ENCODE measurements around the gene TLE4.
A peak's percentile ranks its signal among the peaks of the same experiment; 100 is the strongest.
"Not testable (repeated sequence)": the region's sequence is repeated elsewhere in the genome, so short reads cannot be mapped to it uniquely, and the experiment has no call there.

The TLE4 gene

DNA sequence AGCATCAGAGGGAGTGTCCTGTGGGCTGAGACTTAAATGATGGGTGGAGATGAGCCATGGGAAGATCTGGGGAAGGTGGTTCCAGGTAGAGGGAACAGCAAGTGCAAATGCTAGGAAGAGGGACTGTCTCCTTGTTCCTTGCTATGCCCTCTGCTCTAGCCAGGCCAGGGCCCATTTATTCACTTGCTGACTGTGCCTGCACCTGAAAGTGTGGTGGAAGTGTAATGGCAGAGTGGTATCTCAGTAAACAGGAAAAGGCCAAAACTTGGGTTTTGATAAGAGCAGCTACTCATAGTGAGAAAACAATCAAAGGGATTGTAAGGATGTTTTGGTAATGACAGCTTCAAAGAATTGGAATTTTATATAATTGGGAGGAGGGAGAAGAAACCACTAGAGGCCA lies 32.4 kb downstream of the TLE4 start:
- DNase-seq: no peak

DNA sequence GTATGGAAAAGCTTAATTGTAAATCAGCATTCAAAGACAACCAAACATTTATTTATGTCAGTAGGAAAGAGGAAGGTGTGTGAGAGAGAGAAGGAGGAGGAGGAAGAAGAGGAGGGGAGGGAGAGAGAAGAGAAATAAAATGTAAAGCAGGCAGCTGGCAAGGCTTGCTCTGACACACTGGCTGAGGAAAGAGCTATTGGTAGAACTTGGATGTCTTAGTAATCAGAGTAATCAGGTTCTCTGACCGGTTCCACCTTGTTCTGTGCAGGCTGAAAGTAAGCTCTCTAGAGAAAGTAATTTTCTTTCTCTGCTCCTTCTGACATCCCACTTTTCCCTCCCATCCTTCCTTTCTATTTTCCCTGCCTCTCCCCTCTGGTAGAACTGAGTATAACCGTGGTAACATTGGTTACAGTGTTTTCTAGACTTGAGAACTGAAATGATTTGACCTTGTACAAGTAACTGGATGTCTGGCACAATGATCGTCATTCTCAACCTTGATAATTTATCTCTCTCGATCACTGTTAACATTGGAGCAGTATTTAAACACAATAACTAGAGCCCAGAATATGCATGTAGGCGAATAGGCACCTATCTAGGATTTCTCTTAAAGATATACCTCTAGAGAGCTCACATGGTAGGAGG lies 33.3 kb downstream of the TLE4 start:
- no peak for DNase-seq

DNA sequence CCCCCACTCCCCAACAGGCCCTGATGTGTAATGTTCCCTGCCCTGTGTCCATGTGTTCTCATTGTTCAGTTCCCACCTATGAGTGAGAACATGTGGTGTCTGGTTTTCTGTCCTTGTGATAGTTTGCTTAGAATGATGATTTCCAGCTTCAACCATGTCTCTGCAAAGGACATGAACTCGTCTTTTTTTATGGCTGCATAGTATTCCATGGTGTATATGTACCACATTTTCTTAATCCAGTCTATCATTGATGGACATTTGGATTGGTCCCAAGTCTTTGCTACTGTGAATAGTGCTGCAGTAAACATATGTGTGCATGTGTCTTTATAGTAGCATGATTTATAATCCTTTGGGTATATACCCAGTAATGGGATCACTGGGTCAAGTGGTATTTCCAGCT lies 34.8 kb downstream of the TLE4 start:
- not testable (repeated sequence) for DNase-seq

DNA sequence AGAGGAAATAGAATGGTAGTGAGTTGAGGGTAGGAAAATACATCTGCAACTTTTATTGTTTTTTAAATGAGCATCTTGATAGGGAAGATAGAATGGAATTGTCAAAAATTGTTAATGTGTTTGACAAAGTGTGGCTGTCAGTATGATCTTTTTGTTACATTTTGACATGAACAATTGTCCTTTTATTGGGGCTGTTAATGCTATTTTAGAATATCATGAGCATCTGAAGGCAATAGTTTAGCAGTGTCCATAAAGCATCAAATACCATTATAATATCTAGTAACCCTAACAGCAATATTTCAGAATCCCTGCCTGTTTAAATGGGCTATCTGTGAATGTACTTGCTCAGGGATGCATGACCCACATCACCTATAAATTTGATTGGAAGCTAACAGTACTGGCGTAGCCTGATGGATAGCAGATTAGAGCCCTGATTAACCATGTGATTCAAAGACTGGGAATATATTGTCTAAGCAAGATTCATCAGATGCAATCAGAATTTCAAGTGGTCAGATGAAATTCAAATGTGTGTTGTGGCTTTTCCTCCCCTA lies 37.8 kb downstream of the TLE4 start:
- no peak for DNase-seq

DNA sequence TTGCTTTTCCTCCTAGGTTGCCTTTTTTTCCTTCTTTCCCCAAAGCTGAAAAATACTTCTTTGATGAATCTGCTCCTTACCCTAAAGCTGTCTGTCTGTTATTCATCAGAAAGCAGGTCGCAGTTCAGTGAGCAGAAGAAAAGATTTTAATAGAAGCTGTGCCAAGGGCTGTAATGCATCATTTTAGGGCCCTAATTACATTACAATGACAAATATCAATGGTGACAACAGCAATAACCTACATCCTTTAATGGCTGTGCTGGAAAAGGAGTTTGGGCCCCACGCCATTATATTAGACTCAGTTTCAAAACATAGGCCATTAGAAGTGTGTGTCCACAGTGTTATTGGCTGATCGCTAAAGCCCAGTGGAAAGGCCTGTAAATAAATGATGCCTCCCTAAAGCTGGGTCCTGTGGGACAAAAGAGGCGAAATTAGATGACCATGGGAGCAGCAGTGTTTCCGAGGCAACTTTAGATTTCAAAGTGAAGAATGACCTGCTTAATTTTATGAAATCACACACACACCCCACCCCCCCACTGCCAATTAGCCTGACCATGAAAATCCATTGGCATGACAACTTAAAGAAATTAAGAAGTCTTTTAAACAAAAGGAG lies 38.4 kb downstream of the TLE4 start:
- DNase-seq: no peak

DNA sequence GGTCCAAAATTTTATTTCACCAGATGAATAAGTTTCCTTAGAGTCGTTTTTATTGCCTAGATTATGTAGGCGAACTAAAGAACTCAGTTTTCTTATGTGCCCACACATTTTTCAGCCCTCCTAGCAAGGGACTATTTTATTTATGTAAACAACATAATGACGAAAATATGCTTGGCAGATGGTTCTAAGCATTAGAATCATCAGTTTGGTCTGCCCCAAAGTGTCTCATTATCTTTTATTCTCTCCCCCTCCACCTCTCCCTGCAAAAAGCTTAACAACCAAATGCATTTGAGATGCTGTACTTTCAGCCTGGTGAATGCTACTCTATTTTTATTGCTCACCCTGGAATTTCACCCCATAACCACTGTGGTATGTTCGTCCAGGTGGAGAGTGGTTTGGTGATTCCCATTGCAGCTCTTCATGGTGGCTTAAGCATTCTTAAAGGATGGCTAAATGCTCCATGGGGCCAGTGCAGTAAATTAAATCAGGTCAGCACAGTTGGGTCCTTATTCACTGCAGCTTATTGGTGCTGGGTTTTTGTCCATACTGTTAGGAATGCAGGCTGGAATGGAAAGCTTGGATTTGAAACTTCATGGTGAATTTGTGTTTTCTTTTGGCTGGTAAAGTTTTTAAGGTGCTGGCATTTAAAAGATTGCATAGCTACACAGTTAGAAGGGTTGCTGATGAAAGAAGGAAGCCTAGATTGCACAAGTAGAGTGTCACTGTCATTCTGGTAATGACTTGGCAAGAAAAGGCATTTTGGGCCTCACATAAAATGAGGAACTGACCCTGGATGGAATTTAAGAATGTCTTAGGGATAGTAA lies 39.2 kb downstream of the TLE4 start:
- DNase-seq: peak; percentile 76 to 93 (median 91)

DNA sequence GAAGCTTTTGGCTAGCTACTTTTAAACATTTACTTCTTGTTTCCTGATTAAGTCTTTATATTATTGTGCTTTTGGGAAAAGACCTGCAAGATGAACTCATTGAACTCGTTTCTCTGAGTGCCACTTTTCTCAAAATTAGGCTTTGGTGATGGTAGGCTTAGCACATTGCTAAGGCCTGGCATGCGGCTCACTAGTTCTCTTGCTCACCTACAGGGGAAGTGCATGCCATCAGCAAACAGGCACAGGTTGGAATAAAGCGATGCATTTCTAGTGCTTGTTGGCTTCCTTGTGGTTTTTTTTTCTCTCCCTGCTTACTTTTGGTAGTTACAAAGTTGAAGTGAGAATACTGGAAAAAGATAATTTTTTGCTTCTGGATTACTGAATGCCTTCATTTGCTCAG lies 41.4 kb downstream of the TLE4 start:
- DNase-seq: no peak

DNA sequence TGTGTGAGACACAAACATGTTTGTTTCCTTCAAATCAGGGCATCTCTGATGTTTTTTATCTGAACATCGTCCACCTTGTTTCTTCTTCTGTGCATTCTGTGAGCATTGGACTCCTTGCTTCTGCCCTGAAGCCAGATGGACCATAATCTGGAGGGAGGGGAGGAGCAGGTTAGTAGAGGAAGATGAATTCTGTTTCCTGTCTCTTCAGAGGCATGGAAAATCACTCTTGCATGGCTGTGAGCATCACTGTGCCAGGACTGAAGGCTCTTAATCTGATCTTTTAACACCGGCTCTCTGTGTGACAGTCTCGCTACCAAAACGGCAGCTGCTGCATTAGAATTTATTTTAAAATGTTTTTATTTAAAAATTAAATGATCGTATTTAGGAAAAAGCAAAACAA lies 43.3 kb downstream of the TLE4 start:
- no peak for DNase-seq

DNA sequence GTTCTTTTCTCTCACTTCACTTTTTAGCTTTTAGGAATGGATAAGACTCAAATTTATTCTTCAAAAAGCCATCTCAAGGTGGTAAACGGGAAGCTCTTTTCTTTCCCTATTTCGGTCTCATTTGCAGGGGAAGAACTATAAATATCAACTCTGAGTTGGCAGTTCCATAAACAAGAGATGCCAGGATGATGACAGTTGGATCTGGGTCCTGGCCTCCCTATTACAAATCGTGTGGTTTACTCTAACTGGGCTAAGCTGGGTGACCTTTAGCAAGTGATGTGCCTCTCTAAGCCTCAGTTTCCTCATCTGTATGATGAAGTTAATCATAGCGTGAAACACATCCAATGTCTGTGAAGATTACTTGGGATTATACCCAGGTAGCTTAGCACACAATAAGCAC lies 44.2 kb downstream of the TLE4 start:
- peak; percentile 31 to 56 (median 51) for DNase-seq

DNA sequence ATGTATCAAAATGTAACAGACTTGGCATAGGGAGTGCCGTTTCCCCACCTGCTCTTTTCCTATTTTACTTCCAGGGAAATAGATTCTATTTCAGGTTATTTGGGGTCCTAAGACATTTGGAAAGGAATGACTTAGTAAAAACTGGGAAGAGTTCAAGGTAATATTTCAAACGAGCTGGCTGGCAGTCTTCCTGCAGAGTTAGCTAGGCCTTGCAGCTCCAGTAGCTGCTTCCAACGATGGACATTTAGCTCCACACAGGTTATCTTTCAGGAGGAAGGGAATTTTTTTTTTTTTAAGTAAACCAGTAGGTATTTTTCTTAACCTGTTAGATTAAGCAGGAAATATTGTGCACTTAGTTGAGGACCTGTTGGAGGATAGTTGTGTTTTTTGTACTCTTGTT lies 45.2 kb downstream of the TLE4 start:
- no peak for DNase-seq

DNA sequence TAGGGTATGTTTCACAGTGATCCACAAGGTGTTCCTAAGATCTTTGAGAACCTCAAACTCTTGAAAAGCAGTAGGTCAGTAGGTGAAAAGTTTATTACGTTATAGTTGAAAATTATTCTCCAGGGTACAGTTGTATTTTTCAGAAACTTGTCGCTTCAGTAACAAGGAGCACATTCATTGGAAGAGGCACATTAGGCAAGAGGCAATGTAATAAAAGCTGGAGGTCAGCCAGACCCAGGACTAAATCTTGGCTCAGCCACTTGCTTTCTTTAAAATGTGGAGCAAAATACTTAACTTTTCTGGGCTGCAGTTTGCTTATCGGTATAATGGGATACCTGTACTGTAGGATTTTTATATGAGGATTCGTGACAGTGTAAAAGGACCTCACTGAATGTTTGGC lies 45.6 kb downstream of the TLE4 start:
- no peak for DNase-seq

DNA sequence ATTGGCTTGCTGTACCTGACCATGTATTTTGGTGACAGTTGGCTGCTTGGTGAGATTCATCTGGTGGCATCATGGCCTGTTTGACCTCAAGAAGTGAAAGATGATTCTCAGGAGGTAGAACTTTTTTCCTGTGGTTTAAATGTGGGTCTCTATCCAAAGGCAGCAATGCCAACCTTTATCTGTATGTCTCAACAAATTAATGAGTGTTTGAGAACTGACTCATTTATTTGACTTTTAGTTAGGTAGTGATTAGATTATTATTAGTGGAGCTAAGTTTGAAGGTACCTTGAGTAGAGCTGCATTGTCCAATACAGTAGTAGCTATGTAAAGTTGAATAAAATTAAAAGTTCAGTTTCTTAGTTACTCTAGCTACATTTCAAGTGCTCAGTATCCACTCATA lies 48.2 kb downstream of the TLE4 start:
- DNase-seq: no peak

DNA sequence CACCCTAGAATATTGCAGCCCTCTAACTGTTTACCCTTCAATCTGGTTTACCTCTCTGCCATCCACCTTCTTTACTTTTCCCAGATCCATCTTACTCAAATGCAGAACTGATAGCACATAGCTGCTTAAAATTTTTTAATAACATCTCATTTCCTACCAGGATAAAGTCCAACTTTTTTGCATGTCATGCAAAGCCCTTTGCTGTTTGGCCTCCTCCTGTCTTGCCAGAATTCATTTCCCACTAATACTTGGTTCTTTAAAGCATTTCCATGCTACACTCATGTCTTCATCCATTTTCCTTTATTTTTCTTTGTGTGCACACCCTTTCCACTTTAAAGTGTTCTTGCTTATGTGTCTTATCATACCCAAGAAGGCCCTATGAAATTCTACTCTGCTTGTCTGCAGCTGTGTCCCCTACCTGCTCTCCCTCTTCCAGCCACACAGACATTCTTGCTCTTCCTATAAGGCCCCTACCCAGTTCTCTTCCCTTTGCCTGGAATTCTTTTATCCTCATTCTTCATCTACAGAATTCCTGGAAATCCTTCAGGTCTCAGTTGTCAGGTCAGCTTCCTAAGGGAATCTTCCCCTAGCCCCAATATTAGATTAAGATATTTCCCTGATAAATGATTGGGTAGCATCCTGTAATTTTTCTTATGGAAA lies 50.3 kb downstream of the TLE4 start:
- DNase-seq: no peak

DNA sequence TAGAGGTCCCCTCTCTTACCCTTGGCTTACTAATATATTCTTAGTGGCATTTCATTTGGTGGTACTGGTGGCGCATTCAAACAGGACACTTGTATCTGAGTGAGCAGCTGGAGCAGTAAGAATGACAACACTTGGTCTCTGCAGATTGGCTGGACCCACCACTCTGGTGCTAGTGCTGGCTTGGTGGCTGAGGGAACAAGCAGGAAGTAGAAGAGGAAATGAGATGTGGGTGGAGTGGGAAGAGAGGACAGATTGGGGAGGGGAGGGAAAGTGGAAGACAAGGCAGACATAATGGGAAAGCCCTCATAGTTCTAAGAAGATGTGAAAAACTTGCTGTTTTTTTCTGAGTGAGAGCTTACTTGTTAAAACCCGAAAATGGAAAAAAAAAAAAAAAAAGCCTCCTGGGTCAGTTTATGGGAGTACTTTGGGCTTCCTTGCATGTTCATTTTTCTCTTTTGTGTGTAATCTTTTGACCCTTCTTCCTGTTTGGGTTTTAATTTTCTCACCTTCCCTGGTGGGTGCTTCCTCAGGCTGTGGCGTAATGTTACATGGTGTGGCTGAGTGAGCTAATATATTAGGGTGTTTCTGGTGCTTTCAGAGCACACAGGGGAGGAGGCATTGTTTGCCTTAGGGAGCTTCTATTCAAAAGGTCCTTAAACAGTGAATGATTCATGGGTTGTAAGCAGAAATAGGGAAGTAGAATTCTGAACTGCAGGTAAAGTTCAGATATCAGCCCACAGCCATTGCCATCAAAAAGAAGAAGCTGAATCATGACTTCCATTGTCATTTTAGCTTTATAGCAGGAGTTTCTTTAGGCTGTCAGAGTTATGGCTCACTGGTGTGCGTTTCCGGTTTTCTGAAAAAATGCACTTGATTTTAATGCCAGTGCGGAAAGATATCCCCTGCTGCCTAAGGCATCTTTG lies 52.3 kb downstream of the TLE4 start:
- DNase-seq: peak; percentile 71 to 89 (median 79)

DNA sequence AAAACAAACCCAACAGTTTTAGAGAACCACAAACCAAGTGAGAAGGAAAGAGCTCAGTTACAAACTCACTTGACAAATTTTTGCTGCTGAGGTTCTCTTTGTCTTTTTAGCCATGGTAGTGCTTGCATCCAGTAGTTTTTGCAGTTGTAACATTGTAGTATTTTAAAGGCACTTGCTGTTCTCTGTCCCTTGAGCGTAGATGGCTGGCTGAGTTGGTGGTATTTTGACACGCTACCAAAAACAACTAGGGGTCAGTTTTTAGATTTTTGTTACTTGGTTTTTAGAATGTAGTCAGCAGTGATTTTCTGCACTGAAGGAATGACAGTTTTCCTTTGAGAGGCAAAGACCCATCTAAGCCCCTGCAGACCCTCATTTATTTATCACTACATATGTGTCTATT lies 58.0 kb downstream of the TLE4 start:
- no peak for DNase-seq

DNA sequence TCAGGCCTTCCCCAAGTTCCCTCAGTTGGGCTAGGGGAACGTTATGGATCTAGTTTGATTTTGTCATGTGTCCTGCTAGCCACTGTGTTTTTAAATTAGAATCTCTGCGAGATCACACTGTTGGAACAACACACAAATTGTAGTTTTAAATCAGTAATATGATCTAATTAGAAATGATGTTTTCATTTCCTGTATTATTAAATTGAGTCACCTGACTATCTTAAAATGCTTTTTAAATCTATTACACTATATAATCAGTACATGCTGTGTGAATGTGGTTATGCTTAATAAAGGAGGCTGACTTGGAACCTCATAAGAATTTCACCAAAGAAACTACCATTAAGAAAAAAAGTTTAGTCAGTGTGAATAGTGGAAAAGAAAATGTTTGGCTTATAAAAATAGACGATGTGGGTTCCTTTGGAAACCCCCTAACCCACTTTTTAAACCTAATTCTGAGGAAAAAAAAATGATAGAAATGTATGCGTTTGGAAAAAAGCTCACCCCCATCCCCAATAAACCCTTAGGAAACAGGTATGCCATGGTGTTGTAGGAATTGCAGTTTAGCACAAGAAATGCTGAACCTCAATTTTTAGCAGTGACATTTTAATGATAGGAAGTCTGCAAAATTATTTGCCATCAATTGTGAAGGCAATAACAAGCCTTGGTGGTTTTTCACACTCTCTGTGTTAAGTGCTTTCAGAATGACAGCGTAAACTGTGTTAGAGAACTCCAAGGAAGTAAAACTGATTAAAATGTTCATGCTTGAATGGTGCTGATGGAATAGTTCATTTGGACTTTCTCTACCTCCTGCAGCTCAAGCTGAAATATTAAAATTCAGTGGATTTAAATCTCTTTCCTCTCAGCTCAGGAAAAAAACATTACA lies 59.0 kb downstream of the TLE4 start:
- DNase-seq: no peak

DNA sequence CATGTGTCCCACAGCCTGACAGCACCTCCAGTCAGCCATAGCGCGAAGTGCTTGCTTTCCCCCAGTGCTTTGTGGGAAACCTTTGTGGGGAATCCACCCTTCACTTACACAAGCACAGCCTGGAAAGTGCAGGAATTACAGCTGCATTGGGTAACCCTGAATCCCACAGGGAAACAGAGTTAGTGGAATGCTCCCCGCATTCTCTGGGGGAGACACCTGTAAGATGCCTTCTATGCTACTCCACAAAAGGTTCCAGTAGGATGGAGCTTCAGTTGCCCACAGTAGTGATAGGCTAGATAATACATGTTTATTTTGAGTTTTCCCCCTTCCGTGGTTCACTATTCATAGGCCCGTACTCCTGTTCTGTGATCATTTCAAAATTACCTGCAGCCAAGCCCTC lies 60.3 kb downstream of the TLE4 start:
- no peak for DNase-seq

DNA sequence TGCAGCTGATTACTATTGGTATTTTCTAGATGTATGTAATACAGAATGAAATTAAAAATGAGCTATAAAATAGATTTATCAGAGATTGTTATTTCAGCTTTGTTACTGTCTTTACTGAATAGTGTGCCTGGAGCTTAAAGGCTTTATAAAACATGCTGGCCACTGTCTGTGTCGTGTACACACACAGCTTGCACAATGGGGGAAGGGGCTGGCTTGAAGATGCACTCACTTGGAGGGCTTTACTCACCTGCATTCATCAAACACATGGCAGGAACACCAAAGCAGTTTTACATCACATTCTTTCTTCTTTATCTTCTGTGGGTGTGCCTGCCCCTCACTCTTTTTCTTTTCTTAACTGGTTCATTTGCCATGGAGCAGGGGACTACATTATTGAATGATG lies 60.9 kb downstream of the TLE4 start:
- no peak for DNase-seq

DNA sequence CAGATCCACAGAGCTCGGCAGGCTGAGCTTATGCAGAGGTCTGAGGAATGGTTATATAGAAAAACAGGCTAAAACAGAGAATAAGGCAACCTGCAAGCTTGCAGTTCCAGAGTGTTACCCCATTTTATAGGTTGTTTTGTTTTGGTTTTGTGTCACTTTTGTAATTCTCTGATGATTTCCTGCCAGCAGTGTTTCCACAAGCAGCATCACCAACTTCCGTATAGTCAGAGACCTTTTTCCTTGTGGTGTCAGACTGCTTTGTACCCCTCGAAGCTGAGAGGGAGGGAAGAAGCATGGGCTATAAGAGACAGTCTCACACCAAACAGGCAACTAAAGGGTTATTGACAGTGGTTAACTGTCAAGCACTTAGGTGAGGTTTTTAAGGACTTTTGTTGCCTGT lies 61.8 kb downstream of the TLE4 start:
- DNase-seq: no peak

DNA sequence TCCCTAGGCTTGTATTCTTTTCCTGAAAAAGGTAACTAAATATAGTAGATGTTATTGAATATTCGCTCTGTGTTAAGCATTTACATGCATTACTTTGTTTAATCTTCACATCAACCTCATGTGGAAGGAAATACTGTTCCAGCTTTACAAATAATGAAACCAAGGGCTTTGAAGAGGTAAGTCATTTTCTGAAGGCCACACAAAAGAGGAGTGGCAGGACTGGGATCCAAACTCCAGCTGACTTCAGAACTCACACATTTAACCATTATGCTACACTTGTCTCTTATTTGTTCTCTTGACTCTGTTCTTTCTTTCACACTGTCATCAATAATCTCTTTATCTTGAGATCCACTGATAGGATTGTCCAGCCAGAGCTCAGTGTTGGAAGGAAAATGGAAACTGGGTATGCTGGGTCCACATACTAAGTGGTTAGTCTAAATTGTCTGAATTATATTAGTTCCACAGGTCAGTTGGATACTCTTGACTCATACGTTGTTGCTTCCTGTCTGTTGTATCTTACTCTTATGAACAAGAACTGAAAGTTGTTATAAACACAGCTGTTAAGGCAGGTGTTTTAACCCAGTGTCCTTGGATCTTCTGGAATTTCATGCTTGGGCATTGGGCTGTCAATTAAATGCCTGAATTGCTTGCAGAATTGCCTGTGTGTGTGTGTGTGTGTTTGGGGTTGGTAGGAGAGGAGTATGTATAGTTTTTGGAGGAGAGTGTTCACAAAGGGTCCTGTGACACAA lies 65.6 kb downstream of the TLE4 start:
- no peak for DNase-seq
